PC-3 (cell line): ENCODE data around the gene PRKN.

ENCODE experiments used
- CTCF ChIP-seq: fragments of 300-600 bp; sonication (generic); conservative IDR thresholded peaks from 2 replicates; pipeline ENCODE4 v1.5.1; 2017; ENCODE audit warnings: antibody characterized with exemption, low read depth, mild to moderate bottlenecking, low read length
- EZH2 ChIP-seq: fragments of 300-600 bp; sonication (generic); IDR thresholded peaks from one replicate; pipeline ENCODE4 v1.6.1; 2017; ENCODE audit warnings: antibody characterized with exemption, mild to moderate bottlenecking, low read length; ENCODE audit not compliant: unreplicated experiment

GRCh38 chr6:161414180-161414579 lies 1313.4 kb downstream of the PRKN start:
- TF ChIP-seq EZH2 (no peak), CTCF (no peak)
